Left kidney (tissue), 2 donors: ENCODE data around the gene GRAMD1B. TPM values are rescaled to one million over a fixed set of nuclear protein-coding genes. Genes with fewer than 3 reads are reported as not detected.

Experiments
- DNase-seq: peaks from one replicate; pipeline ENCODE4 v3.0.0-alpha.2; 2013
- polyA plus RNA-seq: library from polyadenylated mRNA; unstranded; fragments of 120-200 nt; gene quantifications from one replicate; pipeline ENCODE4 v1.2.1, GENCODE V29; 2013; ENCODE audit not compliant: insufficient read length

GRAMD1B gene
- polyA plus RNA-seq, 1 donor = 13.0 TPM

DNA sequence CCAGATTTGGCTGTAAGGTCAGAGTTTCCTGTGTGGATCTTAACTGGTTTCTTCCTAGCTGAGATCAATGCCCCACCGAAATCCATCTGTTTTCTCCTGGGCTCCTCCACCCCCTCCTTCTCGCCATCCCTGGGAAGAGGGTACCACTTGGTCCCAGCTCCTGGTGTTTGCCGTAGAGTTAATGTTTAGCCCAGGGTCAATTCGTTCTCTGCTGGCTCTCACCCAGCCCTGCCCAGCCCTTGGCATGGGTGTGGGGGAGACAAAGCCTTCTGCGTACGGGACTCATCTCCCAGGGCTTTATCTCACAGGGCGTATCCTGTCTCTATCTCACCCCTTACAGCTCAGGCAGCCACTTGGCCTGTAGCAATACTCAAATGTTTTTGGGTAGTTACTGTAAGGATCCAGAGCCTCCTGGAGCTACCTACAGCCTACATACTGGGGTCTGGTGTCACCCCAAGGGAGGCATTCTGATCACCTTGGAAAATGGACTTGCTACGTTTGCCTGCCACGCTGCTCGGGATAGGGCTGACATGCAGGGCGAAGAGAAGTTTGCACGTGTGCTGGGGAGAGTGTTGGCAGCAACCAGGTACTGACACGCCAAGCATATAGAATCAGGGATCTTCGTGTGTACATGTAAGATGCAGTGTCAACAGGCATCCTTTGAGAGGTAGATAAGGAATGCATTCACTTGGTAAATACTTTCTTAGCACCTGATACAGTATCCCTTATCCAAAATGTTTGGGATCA lies 158.2 kb downstream of the GRAMD1B start:
- DNase-seq = no peak

- no peak for DNase-seq
These were observed 158.8 kb downstream of the GRAMD1B start for GRCh38 chr11:123588864-123589262.

- peak; percentile 55 for DNase-seq
These were observed 160.3 kb downstream of the GRAMD1B start for GRCh38 chr11:123590296-123590912.

- no peak for DNase-seq
These were observed 163.5 kb downstream of the GRAMD1B start for GRCh38 chr11:123593570-123593969.

DNA sequence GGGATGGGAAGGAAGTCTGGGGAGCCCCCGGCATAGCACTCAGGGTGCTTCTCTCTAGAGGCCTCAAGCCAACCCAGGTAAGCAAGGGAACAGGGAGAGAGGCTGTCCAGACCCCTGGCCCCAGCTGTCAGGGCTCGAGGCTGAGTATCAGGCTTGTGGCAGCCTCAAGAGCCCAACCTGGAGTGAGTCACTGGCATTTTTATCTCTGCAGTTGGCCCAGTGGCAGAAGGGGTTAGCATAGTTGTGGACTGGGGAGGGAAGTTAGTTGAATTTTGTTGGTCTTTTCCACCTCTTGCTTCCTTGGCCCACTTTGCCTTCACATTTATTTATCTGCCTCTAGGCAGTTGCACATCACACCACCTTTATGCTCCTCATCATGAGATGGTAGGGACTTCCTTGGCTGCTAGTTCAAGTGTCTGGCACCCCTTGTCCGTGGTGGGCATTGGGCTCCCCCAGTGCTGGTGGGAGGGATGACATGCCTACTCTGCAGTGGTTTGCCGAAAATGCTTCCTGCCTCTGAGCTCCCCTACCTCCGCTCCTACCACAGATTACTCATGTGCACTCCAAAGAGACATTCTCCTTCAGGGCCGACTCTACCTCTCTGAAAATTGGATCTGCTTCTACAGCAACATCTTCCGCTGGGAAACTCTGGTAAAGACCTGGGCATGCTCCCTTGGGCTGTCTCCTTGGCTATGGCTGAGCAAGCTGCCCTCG lies 164.3 kb downstream of the GRAMD1B start:
- no peak for DNase-seq

DNA sequence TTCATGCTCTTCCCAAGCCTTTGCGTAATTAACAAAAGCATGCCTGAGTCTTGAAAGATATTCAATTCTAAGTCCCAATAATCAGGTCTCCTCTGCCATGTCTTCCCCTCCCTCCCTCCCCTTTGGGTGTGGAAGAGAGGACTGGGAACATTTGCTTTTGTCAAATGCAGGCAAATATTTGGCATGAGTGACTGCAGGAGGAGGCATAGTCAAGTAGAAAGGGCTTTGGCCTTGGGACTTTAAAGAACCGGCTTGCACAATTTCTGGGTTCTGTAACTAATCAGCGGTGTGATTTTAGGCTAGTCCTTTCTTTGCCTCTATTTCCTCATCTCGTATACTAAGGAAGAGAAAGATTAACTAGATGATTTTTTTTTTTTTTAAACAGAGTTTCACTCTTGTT lies 164.9 kb downstream of the GRAMD1B start:
- no peak for DNase-seq

DNA sequence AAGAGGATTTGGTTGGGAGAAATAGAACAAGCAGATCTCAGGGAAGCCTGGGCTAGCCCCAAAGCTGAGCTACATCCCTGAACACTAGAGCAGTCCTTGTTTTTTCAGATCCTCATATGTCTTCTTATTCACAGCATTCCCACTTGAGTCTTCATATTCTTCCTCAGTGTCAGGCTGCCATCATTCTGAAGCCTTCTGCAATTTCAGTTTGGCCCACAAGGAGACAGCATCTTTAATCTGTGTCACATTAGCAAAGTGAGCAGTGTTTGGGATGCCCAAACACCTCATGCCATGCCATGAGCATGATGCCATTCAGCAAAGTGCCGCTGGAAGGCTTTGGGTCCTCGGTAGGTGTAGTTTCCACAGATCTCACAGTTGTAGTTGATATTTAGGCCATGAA lies 167.8 kb downstream of the GRAMD1B start:
- no peak for DNase-seq

- no peak for DNase-seq
These were observed 171.1 kb downstream of the GRAMD1B start for GRCh38 chr11:123601136-123601535.

DNA sequence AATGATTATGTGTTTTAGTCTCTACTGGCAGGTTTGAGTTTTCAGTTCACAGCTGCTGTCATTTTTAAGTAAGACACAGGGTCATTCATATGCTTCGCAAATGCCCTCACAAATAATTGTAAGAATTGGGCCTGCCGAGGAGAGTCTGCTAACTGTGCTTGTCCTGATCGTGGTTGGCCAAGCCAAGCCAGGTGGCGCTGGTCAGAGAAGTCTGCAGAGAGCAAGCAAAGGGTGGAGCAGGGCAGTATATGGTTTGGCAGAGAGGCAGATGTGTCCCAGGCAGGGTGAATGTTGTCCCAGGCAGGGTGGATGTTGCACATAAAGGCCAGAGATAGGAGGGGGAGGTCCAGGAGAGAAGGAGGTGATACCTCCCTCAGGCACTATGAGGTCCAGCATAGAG lies 171.7 kb downstream of the GRAMD1B start:
- DNase-seq = no peak

- DNase-seq = no peak
These were observed 173.6 kb downstream of the GRAMD1B start for GRCh38 chr11:123603666-123604065.

- no peak for DNase-seq
These were observed 177.7 kb downstream of the GRAMD1B start for GRCh38 chr11:123607781-123608180.

DNA sequence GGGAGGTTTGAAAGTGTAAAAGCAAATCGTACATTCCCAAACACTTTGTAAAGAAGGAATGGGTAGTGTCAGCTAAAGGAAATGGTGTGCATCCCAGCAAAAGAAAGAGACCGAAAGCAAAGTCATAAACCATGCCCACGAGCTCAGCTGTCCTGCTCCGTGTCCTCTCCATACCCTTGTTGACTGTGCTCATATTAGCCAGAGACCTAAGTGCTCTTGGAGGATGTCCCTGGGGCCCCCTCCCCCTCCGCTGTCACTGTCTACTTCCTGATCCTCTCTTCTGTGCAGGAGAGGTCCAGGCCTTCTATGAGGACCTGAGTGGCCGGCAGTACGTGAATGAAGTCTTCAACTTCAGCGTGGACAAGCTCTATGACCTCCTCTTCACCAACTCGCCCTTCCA lies 178.3 kb downstream of the GRAMD1B start:
- DNase-seq = no peak

DNA sequence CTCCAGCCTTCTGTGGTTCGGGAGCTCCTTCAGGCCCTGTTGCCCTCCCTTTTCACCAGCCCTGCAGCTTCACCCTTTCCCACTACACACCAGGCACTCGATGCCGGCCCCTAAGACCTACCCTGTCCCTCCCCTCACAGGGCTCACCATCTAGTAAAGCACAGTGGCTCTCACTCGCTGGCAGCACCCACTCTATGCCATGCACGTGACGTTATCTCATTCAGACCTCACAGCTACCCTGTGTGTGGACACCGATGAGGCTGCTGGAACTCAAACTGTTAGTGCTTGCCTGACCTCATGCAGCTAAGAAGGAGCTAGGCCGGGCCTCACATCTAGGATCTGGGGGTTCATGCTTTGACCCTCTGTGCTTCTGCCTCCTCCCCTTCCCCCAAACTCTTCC lies 178.9 kb downstream of the GRAMD1B start:
- DNase-seq = no peak

GRCh38 chr11:123611698-123612097 lies 181.6 kb downstream of the GRAMD1B start:
- DNase-seq = no peak

DNA sequence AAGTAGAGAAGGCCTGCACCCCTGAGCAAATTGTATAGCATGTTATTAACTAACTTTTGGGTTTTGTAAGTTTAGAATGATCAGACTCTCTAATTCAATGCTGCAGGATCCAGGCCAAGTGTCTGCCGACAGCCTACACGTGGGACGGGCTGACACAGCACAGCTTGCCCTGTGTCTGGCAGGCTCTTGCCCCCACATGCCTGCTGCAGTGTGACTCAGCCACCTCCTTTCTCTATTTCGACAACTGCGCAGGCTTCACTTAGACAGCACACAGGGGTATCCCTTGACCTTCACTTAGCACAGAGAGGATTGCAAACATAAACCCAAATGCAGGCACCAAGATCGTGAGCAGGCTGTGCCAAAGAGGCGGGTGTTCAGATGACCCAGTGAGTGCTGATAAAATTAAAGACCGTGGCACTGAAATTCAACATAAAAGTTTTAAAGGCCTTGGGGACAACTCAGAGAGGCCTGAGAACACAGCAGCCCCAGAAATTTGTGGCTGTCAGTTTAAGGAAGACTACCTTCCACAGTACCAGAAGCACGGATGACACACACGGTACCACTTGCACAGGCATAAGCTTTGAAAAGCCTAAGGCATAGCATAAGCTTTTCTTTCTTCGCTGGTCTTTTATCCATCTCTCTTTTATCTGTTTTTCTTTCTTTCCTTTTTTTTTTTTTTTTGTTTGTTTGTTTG lies 186.6 kb downstream of the GRAMD1B start:
- no peak for DNase-seq

DNA sequence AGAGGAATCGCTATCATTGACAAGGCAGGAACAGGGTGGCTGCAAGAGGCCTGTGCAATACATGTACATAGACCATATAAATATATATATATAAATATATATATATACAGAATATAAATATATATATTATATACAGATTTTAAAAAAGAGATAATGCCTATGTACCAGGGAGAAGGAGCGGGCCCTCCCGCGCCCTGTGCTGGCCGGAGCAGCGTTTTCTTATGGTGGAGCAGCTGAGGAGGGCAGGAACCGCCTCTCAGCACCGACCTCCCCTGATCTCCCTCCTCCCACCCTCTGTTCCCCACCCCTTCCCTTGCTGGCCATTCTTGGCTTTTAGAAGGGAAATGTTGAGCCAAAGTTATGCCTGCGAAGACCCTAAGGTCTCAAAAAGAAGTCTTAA lies 192.5 kb downstream of the GRAMD1B start:
- DNase-seq = no peak

- DNase-seq = no peak
These were observed 194.9 kb downstream of the GRAMD1B start for GRCh38 chr11:123624974-123625373.

DNA sequence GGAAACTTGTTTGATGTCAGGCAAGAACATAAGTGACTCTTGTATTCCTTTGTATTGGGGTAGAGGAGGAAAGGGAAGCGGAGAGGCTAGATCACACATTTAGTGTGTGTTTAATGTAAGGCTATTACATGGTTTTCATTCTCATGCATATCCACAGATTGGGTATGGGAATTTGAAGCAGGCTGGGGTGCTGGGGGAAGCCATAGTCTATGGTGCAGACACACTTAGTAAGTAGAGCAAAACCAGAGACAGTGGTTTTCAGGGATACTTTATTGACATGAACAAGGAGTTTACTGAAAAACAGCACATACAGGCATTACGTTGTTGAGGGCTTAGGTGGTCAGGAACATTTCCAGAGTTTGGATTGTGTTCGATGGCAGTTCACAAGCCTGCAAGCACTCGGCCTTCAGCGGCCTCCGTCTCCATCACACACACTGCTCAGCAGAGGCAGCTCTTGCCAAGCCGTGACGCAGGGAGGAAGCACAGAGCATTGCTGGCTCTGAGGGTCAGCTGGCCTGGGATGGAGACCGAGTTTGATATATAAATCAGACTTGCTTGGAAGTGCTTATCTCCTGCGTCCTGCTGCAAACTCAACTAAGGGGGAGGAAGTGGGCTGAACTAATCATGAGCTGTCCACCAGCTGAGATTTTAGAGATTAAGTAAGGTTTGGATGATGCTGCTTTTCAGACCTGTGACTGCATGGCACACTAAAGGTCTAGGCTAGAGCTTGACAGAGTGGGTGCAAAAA lies 199.0 kb downstream of the GRAMD1B start:
- DNase-seq = peak; percentile 65

GRCh38 chr11:123630126-123630608 lies 200.1 kb downstream of the GRAMD1B start:
- no peak for DNase-seq

GRCh38 chr11:123640029-123640428 lies 210.0 kb downstream of the GRAMD1B start:
- no peak for DNase-seq

GRCh38 chr11:123640677-123641494 lies 210.8 kb downstream of the GRAMD1B start:
- DNase-seq = peak; percentile 41
